Astrocyte of the cerebellum (primary cell): ENCODE data around the gene PRICKLE2.

ENCODE experiments used
- DNase-seq: peaks from one replicate; pipeline ENCODE4 v3.0.0-alpha.2; 2011; ENCODE audit warnings: low read depth
- H3K4me3 ChIP-seq: 2 replicates; pipeline ENCODE4 v1.5.1; 2011; ENCODE audit warnings: mild to moderate bottlenecking, low read depth, low read length, moderate library complexity
- CTCF ChIP-seq: IDR thresholded peaks from 2 replicates; pipeline ENCODE4 v1.5.1; 2012; ENCODE audit warnings: low read length, low read depth, moderate library complexity, mild to moderate bottlenecking; ENCODE audit errors: missing control alignments
- in situ Hi-C: cut with HindIII; loops from 2 replicates; pipeline ENCODE4 v1.10.0; 2017; ENCODE audit warnings: low sequenced_read_pairs

Gene PRICKLE2

GRCh38 chr3:64054488-64054887 is 170.8 kb downstream of the PRICKLE2 start:
- H3K4me3 ChIP-seq: no peak overlapping the region
- no peak for TF ChIP-seq CTCF
- in situ Hi-C loops: no loop called here
- DNase-seq: no peak

- H3K4me3 ChIP-seq: no peak overlapping the region
- no peak for DNase-seq
- no peak for TF ChIP-seq CTCF
- in situ Hi-C loops: no loop called here
Measured at GRCh38 chr3:64053581-64053980, 171.7 kb downstream of the PRICKLE2 start.

GRCh38 chr3:64053117-64053516 is 172.1 kb downstream of the PRICKLE2 start:
- in situ Hi-C loops: no loop called here
- no peak for TF ChIP-seq CTCF
- H3K4me3 ChIP-seq: no peak overlapping the region
- DNase-seq: no peak

GRCh38 chr3:64049832-64050231 is 175.4 kb downstream of the PRICKLE2 start:
- H3K4me3 ChIP-seq: no peak overlapping the region
- DNase-seq: no peak
- no peak for TF ChIP-seq CTCF
- in situ Hi-C loops: no loop called here

GRCh38 chr3:64049136-64049535 is 176.1 kb downstream of the PRICKLE2 start:
- DNase-seq: no peak
- in situ Hi-C loops: no loop called here
- no peak overlapping the region for H3K4me3 ChIP-seq
- TF ChIP-seq CTCF: no peak

- peak; percentile 47 for DNase-seq
- TF ChIP-seq CTCF: no peak
- H3K4me3 ChIP-seq: no peak overlapping the region
- in situ Hi-C loops: no loop called here
Measured at GRCh38 chr3:64048631-64049061, 176.6 kb downstream of the PRICKLE2 start.

GRCh38 chr3:64047787-64048186 is 177.5 kb downstream of the PRICKLE2 start:
- no peak overlapping the region for H3K4me3 ChIP-seq
- DNase-seq: no peak
- in situ Hi-C loops: no loop called here
- no peak for TF ChIP-seq CTCF
